Fibroblast of lung (primary cell): ENCODE results near the gene ANKRD13A.

Experiments
- CTCF ChIP-seq, 2 donors: IDR thresholded peaks in 1 of 2; conservative IDR thresholded peaks in 1 of 2; 1 replicate in 1 of 2; 2 replicates in 1 of 2; pipeline ENCODE4 v1.5.1; 2011 to 2012; ENCODE audit warnings: low read length in 2 of 2, control low read depth in 1 of 2, inconsistent platforms in 1 of 2, low read depth in 1 of 2, mild to moderate bottlenecking in 1 of 2
- EZH2 ChIP-seq: IDR thresholded peaks from 2 replicates; pipeline ENCODE4 v1.5.1; 2012; ENCODE audit warnings: low read length, control low read depth, mild to moderate bottlenecking; ENCODE audit errors: missing control alignments

GRCh38 chr12:110002676-110003515, 3.7 kb downstream of the ANKRD13A start:
- TF ChIP-seq EZH2: no peak
- TF ChIP-seq CTCF (conservative IDR thresholded peaks at IDR 0.05 in 1 of 2, IDR thresholded peaks at IDR 0.05 in 1 of 2; ENCODE audit: low read depth in 1 of 2, low read length in 2 of 2): no peak
